NOMO-1 (cell line): ENCODE data around the gene KRT6C.
"Not testable (repeated sequence)": the region's sequence is repeated elsewhere in the genome, so short reads cannot be mapped to it uniquely, and the experiment has no call there.

Experiments used
- DNase-seq, 2 experiments: peaks; one replicate each; lab custom pipeline; 2025; ENCODE audit not compliant: unreplicated experiment in 2 of 2; lab: John Stamatoyannopoulos, UW

Gene KRT6C

GRCh38 chr12:52461693-52462092, 11.9 kb downstream of the KRT6C start:
- DNase-seq = no peak

GRCh38 chr12:52458861-52459260, 14.7 kb downstream of the KRT6C start:
- no peak for DNase-seq

GRCh38 chr12:52455821-52456220, 17.8 kb downstream of the KRT6C start:
- peak in 1 of 2 experiments; percentile 1 for DNase-seq

GRCh38 chr12:52454411-52455201, 19.0 kb downstream of the KRT6C start:
- DNase-seq = no peak

GRCh38 chr12:52452101-52452500, 21.5 kb downstream of the KRT6C start, which contains the start of gene KRT6B:
Gene KRT6B (minus strand): TSS chr12:52452146. CDS start chr12:52452078, 68 bp downstream.
- DNase-seq = no peak

GRCh38 chr12:52448228-52448627, 25.4 kb downstream of the KRT6C start:
- DNase-seq = no peak

- DNase-seq = not testable (repeated sequence)
Observed at GRCh38 chr12:52447196-52447595, 26.4 kb downstream of the KRT6C start.

- DNase-seq = no peak
Observed at GRCh38 chr12:52446367-52447045, 27.1 kb downstream of the KRT6C start.

- no peak for DNase-seq
Observed at GRCh38 chr12:52445876-52446275, 27.7 kb downstream of the KRT6C start.

GRCh38 chr12:52444647-52445595, 28.7 kb downstream of the KRT6C start:
- no peak for DNase-seq

- DNase-seq = no peak
Observed at GRCh38 chr12:52443966-52444365, 29.6 kb downstream of the KRT6C start.

GRCh38 chr12:52442600-52443061, 31.0 kb downstream of the KRT6C start:
- no peak for DNase-seq

GRCh38 chr12:52441320-52441911, 32.2 kb downstream of the KRT6C start:
- DNase-seq = peak; percentile 0 to 51

GRCh38 chr12:52440821-52441319, 32.7 kb downstream of the KRT6C start:
- no peak for DNase-seq

GRCh38 chr12:52439845-52440244, 33.8 kb downstream of the KRT6C start:
- DNase-seq = no peak

- no peak for DNase-seq
Observed at GRCh38 chr12:52439420-52439819, 34.2 kb downstream of the KRT6C start.

- no peak for DNase-seq
Observed at GRCh38 chr12:52438305-52439301, 35.0 kb downstream of the KRT6C start.

GRCh38 chr12:52437508-52437907, 36.1 kb downstream of the KRT6C start:
- DNase-seq = no peak

GRCh38 chr12:52436828-52437474, 36.7 kb downstream of the KRT6C start:
- DNase-seq = no peak
